Right kidney (tissue), 1 donor: Measurements from ENCODE around the gene SHB.
"Not testable (repeated sequence)": the region's sequence is repeated elsewhere in the genome, so short reads cannot be mapped to it uniquely, and the experiment has no call there.

Source experiments
- DNase-seq: peaks from one replicate; pipeline ENCODE4 v3.0.0-alpha.2; 2016

The SHB gene

GRCh38 chr9:37917313-37917731 is 151.7 kb downstream of the SHB start:
- DNase-seq = no peak

GRCh38 chr9:37916471-37917312 is 152.3 kb downstream of the SHB start:
- DNase-seq = no peak

GRCh38 chr9:37915911-37916470 is 153.0 kb downstream of the SHB start:
- DNase-seq = no peak

- no peak for DNase-seq
Measured at GRCh38 chr9:37914701-37915358, 154.2 kb downstream of the SHB start.

- DNase-seq = no peak
Measured at GRCh38 chr9:37914154-37914551, 154.9 kb downstream of the SHB start.

- DNase-seq = peak; percentile 72
Measured at GRCh38 chr9:37913480-37914153, 155.4 kb downstream of the SHB start.

GRCh38 chr9:37911271-37911681 is 157.8 kb downstream of the SHB start:
- no peak for DNase-seq

- DNase-seq = no peak
Measured at GRCh38 chr9:37910271-37910670, 158.8 kb downstream of the SHB start.

GRCh38 chr9:37909836-37910235 is 159.2 kb downstream of the SHB start:
- DNase-seq = not testable (repeated sequence)

- no peak for DNase-seq
Measured at GRCh38 chr9:37909326-37909725, 159.7 kb downstream of the SHB start.

GRCh38 chr9:37908698-37909186 is 160.3 kb downstream of the SHB start:
- no peak for DNase-seq

GRCh38 chr9:37908283-37908682 is 160.7 kb downstream of the SHB start:
- no peak for DNase-seq

- DNase-seq = no peak
Measured at GRCh38 chr9:37906312-37907239, 162.5 kb downstream of the SHB start.

- DNase-seq = no peak
Measured at GRCh38 chr9:37905776-37906175, 163.3 kb downstream of the SHB start.

- DNase-seq = no peak
Measured at GRCh38 chr9:37905131-37905505, 163.9 kb downstream of the SHB start.

GRCh38 chr9:37904445-37905130 is 164.4 kb downstream of the SHB start:
- no peak for DNase-seq

GRCh38 chr9:37903647-37904444 is 165.2 kb downstream of the SHB start, which contains the start of gene SLC25A51:
SLC25A51 (minus strand) TSS chr9:37904127; CDS start chr9:37888550, 15,577 bp downstream.
- peak; percentile 99 for DNase-seq

GRCh38 chr9:37902796-37903646 is 166.0 kb downstream of the SHB start:
- no peak for DNase-seq

GRCh38 chr9:37902131-37902530 is 166.9 kb downstream of the SHB start:
- no peak for DNase-seq
